ES-I3 (cell line): ENCODE results near the gene PML.
"Not testable (repeated sequence)": the region's sequence is repeated elsewhere in the genome, so short reads cannot be mapped to it uniquely, and the experiment has no call there.

Source experiments
- H3K36me3 ChIP-seq: 2 replicates; pipeline ENCODE4 v1.6.1; 2013; ENCODE audit warnings: mild to moderate bottlenecking, low read length, control low read depth, moderate library complexity; ENCODE audit not compliant: insufficient read depth
- H3K4me1 ChIP-seq: 2 replicates; pipeline ENCODE4 v1.6.1; 2013; ENCODE audit warnings: mild to moderate bottlenecking, control low read depth, low read length; ENCODE audit not compliant: insufficient read depth
- H3K9ac ChIP-seq: 2 replicates; pipeline ENCODE4 v1.6.1; 2013; ENCODE audit warnings: low read depth, mild to moderate bottlenecking, low read length, moderate library complexity
- H3K9me3 ChIP-seq: 2 replicates; pipeline ENCODE4 v1.6.1; 2013; ENCODE audit warnings: mild to moderate bottlenecking, low read length, moderate library complexity; ENCODE audit not compliant: control insufficient read depth, insufficient read depth

The PML gene

DNA sequence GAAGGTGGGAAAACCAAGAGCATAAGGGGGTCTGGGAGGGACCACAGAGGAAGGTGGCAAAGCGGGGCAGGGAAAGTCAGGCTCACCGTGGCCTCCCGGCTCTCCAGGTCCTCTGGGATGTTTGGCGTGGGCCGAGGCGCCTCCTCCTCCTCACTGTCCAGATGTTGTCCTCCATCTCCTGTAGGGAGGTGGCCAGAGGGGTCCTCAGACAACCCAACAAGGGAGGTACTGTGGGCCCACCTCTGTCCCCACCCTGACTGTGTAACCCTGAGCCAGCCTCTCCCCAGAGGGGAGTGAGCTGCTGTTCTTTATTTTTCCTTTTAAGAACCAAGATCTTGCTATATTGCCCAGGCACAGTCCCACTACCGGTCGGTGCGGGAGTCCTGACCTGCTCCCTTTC, 77.6 kb downstream of the PML start:
- H3K9ac ChIP-seq, H3K4me1 ChIP-seq, H3K36me3 ChIP-seq, H3K9me3 ChIP-seq: not testable (repeated sequence)

DNA sequence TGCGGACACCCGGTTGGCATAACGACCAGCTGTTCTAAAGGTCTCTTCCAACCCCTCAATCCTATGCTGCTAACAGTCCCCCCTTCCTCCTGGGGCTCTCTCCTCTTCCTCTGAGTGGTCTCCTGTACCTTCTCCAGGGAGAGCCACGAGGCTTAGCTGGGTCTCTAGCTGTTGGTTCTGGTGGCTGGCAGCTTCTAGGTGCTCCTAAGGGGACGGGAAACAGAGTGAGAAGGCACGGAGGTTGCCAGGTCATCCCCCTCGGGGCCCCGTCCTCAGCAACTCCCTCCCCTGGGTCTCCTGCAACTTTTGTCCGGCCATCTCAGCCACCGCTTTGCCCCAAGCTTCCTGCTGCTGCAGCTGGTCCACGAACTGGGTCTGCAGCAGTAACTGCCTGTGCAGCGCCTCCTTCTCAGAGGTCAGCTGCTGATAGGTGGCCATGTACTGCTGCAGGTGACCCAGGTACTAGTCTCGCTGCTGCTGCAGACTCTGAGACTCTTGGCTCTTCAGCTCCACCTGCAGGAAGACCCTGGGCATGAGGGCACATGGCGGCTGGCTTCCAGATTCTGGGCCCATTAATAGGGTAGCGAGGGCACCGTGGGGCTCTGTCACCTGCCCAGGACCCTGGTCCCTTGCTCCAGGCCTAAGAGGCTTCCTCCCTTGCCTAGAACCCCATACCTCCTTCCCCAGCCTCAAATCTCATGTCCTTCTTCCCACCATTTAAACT, 78.3 kb downstream of the PML start:
- not testable (repeated sequence) for H3K9ac ChIP-seq, H3K36me3 ChIP-seq, H3K9me3 ChIP-seq, H3K4me1 ChIP-seq

DNA sequence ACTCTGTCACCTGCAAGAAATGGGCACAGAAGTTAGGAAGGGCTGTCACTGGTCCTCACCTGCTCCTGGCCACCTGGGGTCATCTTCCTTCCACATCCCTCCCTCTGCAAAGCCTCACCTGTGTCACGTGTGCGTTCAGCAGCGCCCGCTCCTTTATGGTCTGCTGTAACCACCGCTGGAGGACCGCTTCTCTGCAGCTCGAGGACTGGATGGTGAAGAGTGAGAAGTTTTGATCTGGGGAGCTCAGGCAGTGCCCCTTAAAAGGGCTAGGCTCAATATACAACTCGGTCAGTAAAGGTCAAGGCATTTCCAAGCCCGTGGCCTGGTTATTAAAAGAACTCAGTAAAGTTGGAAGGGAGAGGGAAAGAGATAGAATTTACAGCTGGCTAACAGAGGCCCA, 81.3 kb downstream of the PML start:
- H3K36me3 ChIP-seq, H3K9me3 ChIP-seq, H3K9ac ChIP-seq, H3K4me1 ChIP-seq: not testable (repeated sequence)

DNA sequence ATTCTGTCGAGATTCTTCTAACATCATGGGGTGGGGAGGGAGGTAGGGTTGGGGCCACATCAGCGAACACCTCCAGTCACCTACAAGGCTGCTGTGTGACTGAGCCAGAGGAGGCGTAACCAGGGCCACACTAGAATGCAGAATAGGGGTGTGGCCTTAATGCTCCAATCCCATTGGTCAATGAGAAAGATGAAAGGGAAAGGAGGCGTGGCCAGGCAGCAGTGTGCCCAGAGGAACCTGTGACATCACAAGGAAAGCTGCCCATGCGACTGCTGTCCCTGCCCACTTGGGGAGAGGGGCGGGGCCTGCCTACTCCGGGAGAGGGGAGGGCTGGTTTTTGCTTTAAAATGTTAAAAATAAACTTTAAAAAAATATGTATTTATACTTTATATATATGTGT, 87.9 kb downstream of the PML start, which contains the start of gene GOLGA6A:
Gene GOLGA6A, minus strand, starts transcription at position 101 of the 400 bp plus-strand sequence. Its CDS starts 41 bp downstream, at position 60.
- not testable (repeated sequence) for H3K9ac ChIP-seq, H3K4me1 ChIP-seq, H3K9me3 ChIP-seq, H3K36me3 ChIP-seq

DNA sequence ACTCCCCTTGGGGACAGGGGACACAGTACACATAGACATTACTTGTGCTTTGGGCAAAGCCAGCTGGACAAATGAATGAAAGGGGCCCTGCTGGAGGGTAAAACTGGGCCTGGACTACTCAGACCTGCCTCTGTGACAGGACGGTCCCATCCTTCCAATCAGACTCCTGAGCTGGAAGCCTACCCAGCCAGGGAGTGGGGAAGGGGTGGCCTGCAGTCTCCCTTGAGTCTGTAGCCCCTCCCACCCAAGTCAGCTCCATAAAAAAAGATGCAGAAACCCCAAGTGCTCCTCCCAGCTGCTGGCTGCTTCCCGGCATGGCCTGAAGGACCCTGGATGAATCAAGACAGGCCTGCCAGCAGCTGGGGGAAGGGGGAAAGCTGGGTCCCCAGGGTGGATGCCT, 100.1 kb downstream of the PML start:
- not testable (repeated sequence) for H3K36me3 ChIP-seq, H3K4me1 ChIP-seq, H3K9ac ChIP-seq, H3K9me3 ChIP-seq

DNA sequence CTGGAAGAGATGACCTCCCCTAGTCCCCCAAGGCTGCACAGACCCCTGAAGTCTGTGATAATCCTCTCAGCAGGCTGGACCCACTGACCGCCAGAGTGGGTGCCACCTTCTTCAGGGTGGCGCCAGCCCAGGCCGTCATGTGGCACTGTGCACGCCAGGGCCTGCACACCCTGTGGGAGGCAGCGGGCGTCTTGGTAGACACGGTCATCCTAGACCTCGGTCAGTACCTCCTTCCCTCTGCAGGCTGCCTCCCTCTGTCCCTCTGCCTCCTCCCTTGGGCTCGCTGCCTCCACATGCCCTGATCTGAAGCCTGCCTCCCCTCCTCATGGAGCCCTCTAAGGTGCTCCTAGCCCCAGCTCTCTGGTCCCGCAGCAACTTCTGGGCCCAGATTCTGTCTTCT, 101.1 kb downstream of the PML start:
- H3K9me3 ChIP-seq, H3K36me3 ChIP-seq, H3K4me1 ChIP-seq, H3K9ac ChIP-seq: not testable (repeated sequence)

DNA sequence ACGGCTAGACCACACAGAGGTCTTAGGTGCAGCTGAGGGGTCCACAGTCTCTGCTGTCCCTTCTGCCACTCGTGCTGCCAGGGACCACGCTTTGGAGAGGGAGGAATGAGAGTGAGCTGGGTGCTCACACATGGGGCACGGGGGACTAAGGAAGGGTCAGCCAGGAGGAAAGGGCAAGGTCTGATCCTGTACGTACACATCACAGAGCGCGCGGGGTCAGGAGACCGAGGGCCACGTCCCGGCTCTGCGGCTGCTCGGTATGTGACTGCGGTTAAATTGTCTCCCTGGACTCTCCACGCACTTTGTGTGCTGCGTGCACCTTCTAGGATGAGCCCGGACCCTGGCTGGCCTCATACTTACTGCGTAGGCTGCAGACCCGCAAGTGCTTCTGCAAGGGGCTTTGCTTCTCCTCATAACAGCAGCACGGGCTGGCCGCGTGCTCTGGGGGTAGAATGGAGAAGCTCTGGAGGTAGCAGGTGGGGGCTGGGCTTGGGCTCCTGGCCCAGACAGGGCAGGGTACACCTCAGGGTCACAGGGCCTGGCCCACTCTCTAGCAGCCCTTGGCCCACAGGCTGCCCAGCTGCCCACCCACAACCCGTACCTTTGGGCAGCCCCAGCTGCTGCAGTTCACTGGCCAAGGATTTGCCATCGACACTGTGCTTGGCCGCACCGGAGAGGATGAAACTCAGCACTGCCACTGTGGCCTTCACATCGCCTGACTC, 102.4 kb downstream of the PML start:
- not testable (repeated sequence) for H3K4me1 ChIP-seq, H3K9ac ChIP-seq, H3K36me3 ChIP-seq, H3K9me3 ChIP-seq
